ENCODE results near the gene KCNH5.

- TF ChIP-seq CTCF (IDR thresholded peaks at IDR 0.05) = no peak
- no peak for TF ChIP-seq POLR2AphosphoS5 (IDR thresholded peaks at IDR 0.05)
These were observed 339.0 kb downstream of the KCNH5 start for GRCh38 chr14:62706217-62706616.
